ENCODE data around the gene B3GALNT2.
A peak's percentile ranks its signal among the peaks of the same experiment; 100 is the strongest.
"Not testable (repeated sequence)": the region's sequence is repeated elsewhere in the genome, so short reads cannot be mapped to it uniquely, and the experiment has no call there.

Gene B3GALNT2

DNA sequence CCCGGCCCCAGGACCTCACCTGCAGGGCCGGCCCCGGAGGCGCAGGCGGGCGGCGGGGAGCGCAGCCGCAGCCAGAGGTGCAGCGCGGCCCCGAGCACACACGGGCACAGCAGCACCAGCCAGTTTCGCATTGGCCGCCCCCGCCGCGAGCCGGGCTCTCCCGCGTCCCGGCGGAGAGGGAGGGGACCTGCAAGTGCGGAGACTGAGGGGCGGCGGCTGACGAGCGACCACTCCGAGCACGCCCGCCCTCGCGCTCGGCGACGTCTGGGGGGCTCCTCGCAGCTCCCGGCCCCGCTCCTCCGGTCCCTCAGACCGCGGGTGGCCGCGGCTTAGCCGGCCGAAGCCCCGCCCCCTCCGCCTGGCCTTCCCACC, at the start of gene B3GALNT2:
B3GALNT2 (minus strand) TSS at position 331 of the 372 bp plus-strand sequence; CDS start at position 131, 200 bp downstream.
- peak within 1 kb of the TSS; percentile 100 for H3K9ac ChIP-seq
- H3K27ac ChIP-seq: peak within 1 kb of the TSS; percentile 100
- H4K20me1 ChIP-seq (ENCODE audit: insufficient read depth): peaks cover 5% of the 10 kb centered on the region; the same call in 1 of the 2 replicates
- no peaks in the 10 kb centered on the region for H3K36me3 ChIP-seq (ENCODE audit: insufficient read depth)
- TF ChIP-seq, protein P1, sequence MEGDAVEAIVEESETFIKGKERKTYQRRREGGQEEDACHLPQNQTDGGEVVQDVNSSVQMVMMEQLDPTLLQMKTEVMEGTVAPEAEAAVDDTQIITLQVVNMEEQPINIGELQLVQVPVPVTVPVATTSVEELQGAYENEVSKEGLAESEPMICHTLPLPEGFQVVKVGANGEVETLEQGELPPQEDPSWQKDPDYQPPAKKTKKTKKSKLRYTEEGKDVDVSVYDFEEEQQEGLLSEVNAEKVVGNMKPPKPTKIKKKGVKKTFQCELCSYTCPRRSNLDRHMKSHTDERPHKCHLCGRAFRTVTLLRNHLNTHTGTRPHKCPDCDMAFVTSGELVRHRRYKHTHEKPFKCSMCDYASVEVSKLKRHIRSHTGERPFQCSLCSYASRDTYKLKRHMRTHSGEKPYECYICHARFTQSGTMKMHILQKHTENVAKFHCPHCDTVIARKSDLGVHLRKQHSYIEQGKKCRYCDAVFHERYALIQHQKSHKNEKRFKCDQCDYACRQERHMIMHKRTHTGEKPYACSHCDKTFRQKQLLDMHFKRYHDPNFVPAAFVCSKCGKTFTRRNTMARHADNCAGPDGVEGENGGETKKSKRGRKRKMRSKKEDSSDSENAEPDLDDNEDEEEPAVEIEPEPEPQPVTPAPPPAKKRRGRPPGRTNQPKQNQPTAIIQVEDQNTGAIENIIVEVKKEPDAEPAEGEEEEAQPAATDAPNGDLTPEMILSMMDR (conservative IDR thresholded peaks at IDR 0.05; ENCODE audit: low read depth, low read length): no peak
- peak within 1 kb of the TSS; percentile 79 for H3K4me3 ChIP-seq (IDR thresholded peaks at IDR 0.05; ENCODE audit: insufficient read depth, low read depth, low read length)
- H3K4me2 ChIP-seq: peak within 1 kb of the TSS; percentile 79
- peaks cover 31% of the 10 kb centered on the region for H3K4me1 ChIP-seq (ENCODE audit: low read depth, poor library complexity, severe bottlenecking)
- H2AFZ ChIP-seq (ENCODE audit: low read depth): peak within 1 kb of the TSS; percentile 88
- H3K27me3 ChIP-seq (ENCODE audit: insufficient read depth, low read depth): no peaks in the 10 kb centered on the region
- peaks cover 45% of the 10 kb centered on the region for H3K79me2 ChIP-seq (ENCODE audit: insufficient read depth, low read depth)

DNA sequence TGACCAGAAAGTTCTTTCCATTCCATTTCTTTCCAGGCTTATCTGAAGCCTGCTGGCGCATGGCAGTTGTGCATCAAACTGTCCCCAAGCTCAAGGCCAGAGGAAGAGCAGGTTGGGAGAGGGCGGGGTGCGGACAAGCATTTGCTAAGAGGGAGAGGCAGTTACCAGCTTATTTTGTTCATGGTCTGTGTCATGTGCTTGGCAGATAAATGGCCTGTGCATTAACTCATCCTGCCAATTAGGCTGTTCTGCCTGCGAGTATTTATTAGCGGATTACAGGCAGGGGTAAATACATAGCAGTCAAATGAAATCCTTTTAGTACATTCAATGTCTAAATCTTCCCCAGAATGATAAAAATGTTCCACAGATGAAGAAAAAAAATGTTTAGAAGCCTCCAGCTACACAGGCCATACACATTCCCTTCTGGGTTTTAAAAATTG, 48.9 kb upstream of the B3GALNT2 start:
- Histone ChIP-seq H3K79me2 (ENCODE audit: insufficient read depth, low read depth) (no peaks in the 10 kb centered on the region), H4K20me1 (ENCODE audit: insufficient read depth) (no peaks in the 10 kb centered on the region), H3K36me3 (ENCODE audit: insufficient read depth) (no peaks in the 10 kb centered on the region), H3K4me3 (IDR thresholded peaks at IDR 0.05; ENCODE audit: insufficient read depth, low read depth, low read length) (no peak overlapping the region), H3K4me2 (no peak overlapping the region), H2AFZ (ENCODE audit: low read depth) (no peak overlapping the region), H3K27ac (no peak overlapping the region), H3K4me1 (ENCODE audit: low read depth, poor library complexity, severe bottlenecking) (no peaks in the 10 kb centered on the region), H3K27me3 (ENCODE audit: insufficient read depth, low read depth) (no peaks in the 10 kb centered on the region), H3K9ac (no peak overlapping the region)
- TF ChIP-seq, protein P1 (conservative IDR thresholded peaks at IDR 0.05; ENCODE audit: low read depth, low read length): no peak

DNA sequence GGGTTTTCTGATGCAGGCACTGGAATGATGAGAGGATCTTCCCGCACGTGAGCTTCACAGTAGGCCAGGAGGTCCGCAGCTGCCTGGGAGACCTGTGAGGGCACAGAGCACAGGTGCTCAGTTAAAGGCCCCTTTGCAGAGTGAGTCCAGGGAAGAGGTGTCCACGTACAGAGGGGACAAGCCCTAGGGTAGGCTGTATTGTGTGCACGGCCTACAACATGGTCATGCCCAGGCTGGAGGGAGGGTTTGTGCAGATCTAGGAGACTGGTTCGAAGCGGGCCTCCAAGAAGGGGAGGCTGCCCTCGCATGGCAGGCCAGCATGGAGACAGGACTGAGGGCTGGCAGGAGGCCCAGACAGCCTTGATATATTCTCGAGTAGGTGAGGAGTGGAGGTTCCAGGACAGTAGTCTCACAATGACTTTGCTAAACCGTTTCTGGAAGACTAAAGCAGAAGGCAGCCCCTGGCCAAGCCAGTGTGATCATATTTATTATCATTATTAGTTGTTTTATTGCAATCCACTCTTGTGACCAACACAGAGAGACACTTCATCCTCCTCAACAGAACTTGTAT, 48.0 kb upstream of the B3GALNT2 start:
- H2AFZ ChIP-seq (ENCODE audit: low read depth): no peak overlapping the region
- no peaks in the 10 kb centered on the region for H3K79me2 ChIP-seq (ENCODE audit: insufficient read depth, low read depth)
- TF ChIP-seq, protein P1 (conservative IDR thresholded peaks at IDR 0.05; ENCODE audit: low read depth, low read length): no peak
- H3K4me3 ChIP-seq (IDR thresholded peaks at IDR 0.05; ENCODE audit: insufficient read depth, low read depth, low read length): no peak overlapping the region
- no peak overlapping the region for H3K27ac ChIP-seq
- H4K20me1 ChIP-seq (ENCODE audit: insufficient read depth): no peaks in the 10 kb centered on the region
- H3K4me1 ChIP-seq (ENCODE audit: low read depth, poor library complexity, severe bottlenecking): no peaks in the 10 kb centered on the region
- no peaks in the 10 kb centered on the region for H3K27me3 ChIP-seq (ENCODE audit: insufficient read depth, low read depth)
- H3K9ac ChIP-seq: no peak overlapping the region
- H3K36me3 ChIP-seq (ENCODE audit: insufficient read depth): no peaks in the 10 kb centered on the region
- no peak overlapping the region for H3K4me2 ChIP-seq

DNA sequence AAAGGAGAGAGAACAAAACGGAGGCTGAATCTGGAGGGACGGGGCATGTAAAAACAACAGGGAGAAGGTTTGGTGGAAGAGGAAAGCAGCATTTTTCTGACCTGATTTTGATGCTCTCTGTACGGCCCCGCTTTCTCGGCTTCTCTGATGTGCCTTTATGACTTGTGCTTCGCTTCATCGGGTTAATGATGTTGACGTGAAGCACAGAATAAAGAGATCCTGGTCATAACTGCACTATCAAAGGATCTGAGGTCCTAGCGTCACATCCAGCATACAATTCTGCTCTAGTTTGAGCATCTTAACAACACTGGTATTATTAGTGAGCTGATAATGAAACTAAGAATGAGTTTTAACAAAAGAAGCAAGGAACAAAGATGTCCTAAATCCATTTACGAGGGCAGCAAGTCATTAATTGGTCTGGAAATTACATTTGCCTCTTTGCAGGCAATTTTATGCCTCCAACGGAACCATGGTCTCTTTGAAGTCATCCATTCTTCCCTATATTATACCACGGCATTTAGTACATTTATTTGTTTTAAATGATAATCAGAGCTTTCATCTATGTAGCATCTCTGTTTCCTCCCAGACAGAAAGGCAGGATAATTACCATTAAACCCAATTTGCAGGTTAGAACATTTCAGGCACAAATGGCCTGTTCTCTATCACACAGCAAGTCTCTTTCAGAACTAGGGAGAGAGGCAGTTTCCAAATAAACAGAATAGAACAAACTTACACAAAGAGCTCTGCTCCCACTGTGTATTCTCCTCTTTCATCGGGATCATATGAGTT, 45.3 kb upstream of the B3GALNT2 start:
- TF ChIP-seq, protein P1 (conservative IDR thresholded peaks at IDR 0.05; ENCODE audit: low read depth, low read length): no peak
- no peaks in the 10 kb centered on the region for H3K4me1 ChIP-seq (ENCODE audit: low read depth, poor library complexity, severe bottlenecking)
- no peak overlapping the region for H3K27ac ChIP-seq
- H3K4me3 ChIP-seq (IDR thresholded peaks at IDR 0.05; ENCODE audit: insufficient read depth, low read depth, low read length): no peak overlapping the region
- no peaks in the 10 kb centered on the region for H3K36me3 ChIP-seq (ENCODE audit: insufficient read depth)
- no peak overlapping the region for H3K9ac ChIP-seq
- H3K27me3 ChIP-seq (ENCODE audit: insufficient read depth, low read depth): no peaks in the 10 kb centered on the region
- H4K20me1 ChIP-seq (ENCODE audit: insufficient read depth): no peaks in the 10 kb centered on the region
- H3K79me2 ChIP-seq (ENCODE audit: insufficient read depth, low read depth): no peaks in the 10 kb centered on the region
- H2AFZ ChIP-seq (ENCODE audit: low read depth): no peak overlapping the region
- H3K4me2 ChIP-seq: no peak overlapping the region

DNA sequence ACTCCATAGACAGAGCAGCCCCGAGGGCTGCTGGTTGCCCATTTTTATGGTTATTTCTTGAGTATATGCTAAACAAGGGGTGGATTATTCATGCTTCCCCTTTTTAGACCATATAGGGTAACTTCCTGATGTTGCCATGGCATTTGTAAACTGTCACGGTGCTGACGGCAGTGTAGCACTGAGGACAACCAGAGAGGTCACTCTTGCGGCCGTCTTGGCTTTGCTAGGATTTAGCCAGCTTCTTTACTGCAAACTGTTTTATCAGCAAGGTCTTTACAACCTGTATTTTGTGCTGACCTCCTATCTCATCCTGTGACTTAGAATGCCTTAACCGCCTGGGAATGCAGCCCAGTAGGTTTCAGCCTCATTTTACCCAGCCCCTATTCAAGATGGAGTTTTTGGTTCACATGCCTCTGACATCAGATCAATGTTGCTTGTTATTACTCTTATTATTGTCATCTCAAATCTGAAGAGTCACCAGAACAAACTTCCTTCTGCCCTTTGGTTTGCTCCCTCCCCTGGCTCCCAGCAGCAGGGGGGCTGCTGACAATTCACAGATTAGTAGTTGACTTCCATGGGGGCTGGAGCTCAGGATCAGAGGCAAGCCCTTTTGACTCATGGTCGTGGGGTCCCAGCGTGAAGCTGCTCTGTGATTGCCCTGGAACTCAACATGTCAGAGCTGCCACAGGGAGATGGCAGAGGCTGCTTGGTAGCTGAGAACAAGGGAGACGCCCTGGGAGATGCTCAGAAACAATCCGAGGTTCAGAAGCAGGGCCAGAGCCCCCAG, 42.3 kb upstream of the B3GALNT2 start:
- not testable (repeated sequence) for H3K27me3 ChIP-seq (ENCODE audit: insufficient read depth, low read depth); H2AFZ ChIP-seq (ENCODE audit: low read depth); H3K9ac ChIP-seq; H3K4me1 ChIP-seq (ENCODE audit: low read depth, poor library complexity, severe bottlenecking); H3K4me3 ChIP-seq (IDR thresholded peaks at IDR 0.05; ENCODE audit: insufficient read depth, low read depth, low read length); H3K27ac ChIP-seq; H4K20me1 ChIP-seq (ENCODE audit: insufficient read depth); H3K79me2 ChIP-seq (ENCODE audit: insufficient read depth, low read depth); H3K36me3 ChIP-seq (ENCODE audit: insufficient read depth); H3K4me2 ChIP-seq

Measured in KMS-11 (cell line).